Breast epithelium (tissue), 3 donors: ENCODE data around the gene KRTAP2-1.

Source experiments
- CTCF ChIP-seq, 3 donors: fragments of 450-650 bp; IDR thresholded peaks; one replicate each; pipeline ENCODE4 v1.5.1; 2016 to 2017; ENCODE audit warnings: antibody characterized with exemption in 3 of 3, mild to moderate bottlenecking in 3 of 3, moderate library complexity in 3 of 3
- POLR2A ChIP-seq: fragments of 450-650 bp; IDR thresholded peaks from one replicate; pipeline ENCODE4 v1.6.1; 2016; ENCODE audit warnings: antibody characterized with exemption, mild to moderate bottlenecking, moderate library complexity
- POLR2AphosphoS5 ChIP-seq, 3 donors: sonication (generic); formaldehyde crosslinking; IDR thresholded peaks; one replicate each; pipeline ENCODE4 v1.6.1; 2017; ENCODE audit warnings: antibody characterized with exemption in 3 of 3

GRCh38 chr17:41057547-41057946 lies 10.4 kb upstream of the KRTAP2-1 start:
- TF ChIP-seq CTCF (IDR thresholded peaks at IDR 0.05) (no peak), POLR2A (no peak), POLR2AphosphoS5 (IDR thresholded peaks at IDR 0.05) (no peak)
